H9 (cell line): Measurements from ENCODE around the gene IER5L. TPM values are rescaled to one million over a fixed set of nuclear protein-coding genes. Genes with fewer than 3 reads are reported as not detected.

Experiments
- DNase-seq: peaks from one replicate; pipeline ENCODE4 v3.0.0-alpha.2; 2017
- H2AFZ ChIP-seq: one replicate; pipeline ENCODE4 v1.6.1; 2013; ENCODE audit warnings: mild to moderate bottlenecking, low read length, control low read depth, moderate library complexity
- H2AK5ac ChIP-seq: 2 replicates; pipeline ENCODE4 v1.6.1; 2013; ENCODE audit warnings: low read length, control low read depth, mixed read lengths; ENCODE audit not compliant: insufficient read length
- H2BK120ac ChIP-seq: one replicate; pipeline ENCODE4 v1.6.1; 2013; ENCODE audit warnings: low read depth, mild to moderate bottlenecking, low read length, control low read depth, inconsistent platforms; ENCODE audit not compliant: poor library complexity, severe bottlenecking
- H2BK12ac ChIP-seq: 2 replicates; pipeline ENCODE4 v1.6.1; 2013; ENCODE audit warnings: low read length, control low read depth, mixed read lengths, low read depth; ENCODE audit not compliant: insufficient read length
- H2BK15ac ChIP-seq: 2 replicates; pipeline ENCODE4 v1.6.1; 2013; ENCODE audit warnings: low read depth, low read length, control low read depth
- H2BK20ac ChIP-seq: one replicate; pipeline ENCODE4 v1.6.1; 2013; ENCODE audit warnings: low read depth, mild to moderate bottlenecking, low read length, control low read depth, inconsistent platforms; ENCODE audit not compliant: poor library complexity, severe bottlenecking
- H2BK5ac ChIP-seq: 2 replicates; pipeline ENCODE4 v1.6.1; 2013; ENCODE audit warnings: low read length, control low read depth, mixed read lengths; ENCODE audit not compliant: insufficient read length
- H3K14ac ChIP-seq: 2 replicates; pipeline ENCODE4 v1.6.1; 2013; ENCODE audit warnings: low read length, control low read depth; ENCODE audit not compliant: insufficient read depth
- H3K18ac ChIP-seq: 2 replicates; pipeline ENCODE4 v1.6.1; 2013; ENCODE audit warnings: low read depth, mild to moderate bottlenecking, mixed read lengths, low read length, control low read depth; ENCODE audit not compliant: insufficient read length
- H3K23ac ChIP-seq: 2 replicates; pipeline ENCODE4 v1.6.1; 2013; ENCODE audit warnings: low read length, control low read depth, mixed read lengths, low read depth; ENCODE audit not compliant: insufficient read length
- H3K23me2 ChIP-seq: 2 replicates; pipeline ENCODE4 v1.6.1; 2013; ENCODE audit warnings: low read depth, mild to moderate bottlenecking, mixed read lengths, low read length, control low read depth; ENCODE audit not compliant: insufficient read length, poor library complexity, severe bottlenecking
- H3K27ac ChIP-seq: 2 replicates; pipeline ENCODE4 v1.5.1; 2013; ENCODE audit warnings: low read length, control low read depth, mixed read lengths, low read depth; ENCODE audit not compliant: insufficient read length
- H3K27me3 ChIP-seq: 2 replicates; pipeline ENCODE4 v1.6.1; 2013; ENCODE audit warnings: low read length, control low read depth, inconsistent platforms; ENCODE audit not compliant: insufficient read depth
- H3K4ac ChIP-seq: 2 replicates; pipeline ENCODE4 v1.6.1; 2013; ENCODE audit warnings: low read depth, mild to moderate bottlenecking, control low read depth, inconsistent platforms, low read length, moderate library complexity
- H3K4me1 ChIP-seq: 2 replicates; pipeline ENCODE4 v1.6.1; 2013; ENCODE audit warnings: low read length, control low read depth, inconsistent platforms; ENCODE audit not compliant: insufficient read depth
- H3K4me2 ChIP-seq: 2 replicates; pipeline ENCODE4 v1.6.1; 2013; ENCODE audit warnings: low read length, control low read depth, mixed read lengths; ENCODE audit not compliant: insufficient read length, insufficient read depth
- H3K56ac ChIP-seq: 2 replicates; pipeline ENCODE4 v1.6.1; 2013; ENCODE audit warnings: low read depth, mild to moderate bottlenecking, mixed read lengths, low read length, control low read depth; ENCODE audit not compliant: insufficient read length
- H3K79me1 ChIP-seq: 2 replicates; pipeline ENCODE4 v1.6.1; 2013; ENCODE audit warnings: low read depth, mild to moderate bottlenecking, moderate library complexity, low read length, control low read depth, inconsistent platforms; ENCODE audit not compliant: insufficient read depth, poor library complexity, severe bottlenecking
- H3K79me2 ChIP-seq: 2 replicates; pipeline ENCODE4 v1.6.1; 2013; ENCODE audit warnings: low read length, control low read depth, inconsistent platforms; ENCODE audit not compliant: insufficient read depth
- H3K9ac ChIP-seq: 2 replicates; pipeline ENCODE4 v1.6.1; 2013; ENCODE audit warnings: low read length, control low read depth, mixed read lengths; ENCODE audit not compliant: insufficient read length; ENCODE audit errors: extremely low read depth
- H3K9me3 ChIP-seq: one replicate; pipeline ENCODE4 v1.6.1; 2013; ENCODE audit warnings: low read depth, low read length, inconsistent platforms; ENCODE audit not compliant: control insufficient read depth
- H3T11ph ChIP-seq: one replicate; pipeline ENCODE4 v1.6.1; 2013; ENCODE audit warnings: mild to moderate bottlenecking, low read length, control low read depth, inconsistent platforms
- H4K20me1 ChIP-seq: one replicate; pipeline ENCODE4 v1.6.1; 2013; ENCODE audit not compliant: control insufficient read depth, insufficient read length, insufficient read depth
- H4K5ac ChIP-seq: 2 replicates; pipeline ENCODE4 v1.6.1; 2013; ENCODE audit warnings: low read depth, mild to moderate bottlenecking, mixed read lengths, low read length, control low read depth; ENCODE audit not compliant: insufficient read length
- H4K8ac ChIP-seq: replicated peaks from 2 replicates; pipeline ENCODE4 v1.6.1; 2013; ENCODE audit warnings: low read length, control low read depth, mixed read lengths, low read depth; ENCODE audit not compliant: insufficient read length
- H4K91ac ChIP-seq: 2 replicates; pipeline ENCODE4 v1.6.1; 2013; ENCODE audit warnings: low read depth, mild to moderate bottlenecking, moderate library complexity, mixed read lengths, low read length, control low read depth; ENCODE audit not compliant: insufficient read length
- H3K27ac Mint-ChIP-seq, 3 experiments: 2 replicates in 2 of 3; 3 replicates in 1 of 3; pipeline ENCODE4 v1.8.0; 2020 to 2021; ENCODE audit warnings: mixed read lengths in 3 of 3, mild to moderate bottlenecking in 1 of 3, moderate library complexity in 1 of 3
- H3K27me3 Mint-ChIP-seq: 2 replicates; pipeline ENCODE4 v1.8.0; 2021; ENCODE audit warnings: low read depth, mild to moderate bottlenecking, moderate library complexity, mixed read lengths
- H3K36me3 Mint-ChIP-seq, 3 experiments: 2 replicates in 2 of 3; 3 replicates in 1 of 3; pipeline ENCODE4 v1.8.0; 2020 to 2021; ENCODE audit warnings: low read depth in 3 of 3, mixed read lengths in 3 of 3; ENCODE audit not compliant: insufficient read depth in 1 of 3
- H3K4me1 Mint-ChIP-seq, 2 experiments: 2 replicates each; pipeline ENCODE4 v1.8.0; 2020; ENCODE audit warnings: mixed read lengths in 2 of 2
- H3K4me3 Mint-ChIP-seq, 2 experiments: 2 replicates in 1 of 2; 3 replicates in 1 of 2; pipeline ENCODE4 v1.8.0; 2020 to 2021; ENCODE audit warnings: mild to moderate bottlenecking in 2 of 2, mixed read lengths in 2 of 2, moderate library complexity in 1 of 2
- H3K9me3 Mint-ChIP-seq, 2 experiments: 2 replicates in 1 of 2; 3 replicates in 1 of 2; pipeline ENCODE4 v1.8.0; 2020; ENCODE audit warnings: mild to moderate bottlenecking in 2 of 2, mixed read lengths in 2 of 2, moderate library complexity in 1 of 2
- WGBS: extraction: QIAGEN DNeasy Blood & Tissue Kit; methylation state at CpG from one replicate; pipeline ENCODE4 v1.1.7; 2013; ENCODE audit warnings: missing lambda C conversion rate, low lambda C conversion rate, mixed read lengths; ENCODE audit not compliant: insufficient read length; ENCODE audit errors: extremely low coverage; 5-methylcytosine and 5-hydroxymethylcytosine counted together
- total RNA-seq: library from RNA; stranded (reverse); gene quantifications from 2 replicates; pipeline ENCODE4 v1.2.1, GENCODE V29; 2021
- TF ChIP-seq, protein P1 (sequence below): fragments of 200-600 bp; sonication (generic); conservative IDR thresholded peaks from 3 replicates; pipeline ENCODE4 v1.8.0; 2021; ENCODE audit warnings: antibody characterized with exemption, mild to moderate bottlenecking

Gene IER5L
- total RNA-seq, 1 experiment from 2014 or later, result 1.0 TPM

- DNase-seq, result peak; percentile 90
- no peaks in the 10 kb centered on the region; the same call in 1 of the 2 replicates for H3K4me1 ChIP-seq
- H3K9me3 Mint-ChIP-seq, result 0 out of 5 replicates have a peak, but pooled peaks cover 0 to 3% of the 10 kb centered on the region in 2 experiments
- no peaks in the 10 kb centered on the region for H3K79me2 ChIP-seq
- peaks cover 42% of the 10 kb centered on the region for H3K27me3 ChIP-seq
- no peak overlapping the region for H2BK5ac ChIP-seq
- H3K9me3 ChIP-seq, result no peaks in the 10 kb centered on the region
- no peak overlapping the region for H4K8ac ChIP-seq
- no peak overlapping the region for H3K27ac ChIP-seq
- H4K5ac ChIP-seq, result no peak overlapping the region
- H3K23ac ChIP-seq, result no peak overlapping the region
- H2BK12ac ChIP-seq, result no peak overlapping the region
- peak overlapping the region; percentile 93 for H3K4me2 ChIP-seq
- no peak overlapping the region for H3K56ac ChIP-seq
- no peak overlapping the region for H3K27ac Mint-ChIP-seq
- no peak overlapping the region for H3K9ac ChIP-seq
- no peak overlapping the region for H3K4ac ChIP-seq
- WGBS, result no CpG with 5 or more reads among the region's 47 CpGs
- H3K4me3 Mint-ChIP-seq, result peak overlapping the region; percentile 59 to 86
- H3K14ac ChIP-seq, result no peak overlapping the region
- H3K27me3 Mint-ChIP-seq, result peaks cover 84% of the 10 kb centered on the region
- H2AK5ac ChIP-seq, result no peak overlapping the region
- H4K91ac ChIP-seq, result no peak overlapping the region
- no peak overlapping the region for H3K18ac ChIP-seq
- no peak overlapping the region for H2BK120ac ChIP-seq
- no peak overlapping the region for H3T11ph ChIP-seq
- H2AFZ ChIP-seq, result no peak overlapping the region
- no peaks in the 10 kb centered on the region for H4K20me1 ChIP-seq
- TF ChIP-seq, protein P1, sequence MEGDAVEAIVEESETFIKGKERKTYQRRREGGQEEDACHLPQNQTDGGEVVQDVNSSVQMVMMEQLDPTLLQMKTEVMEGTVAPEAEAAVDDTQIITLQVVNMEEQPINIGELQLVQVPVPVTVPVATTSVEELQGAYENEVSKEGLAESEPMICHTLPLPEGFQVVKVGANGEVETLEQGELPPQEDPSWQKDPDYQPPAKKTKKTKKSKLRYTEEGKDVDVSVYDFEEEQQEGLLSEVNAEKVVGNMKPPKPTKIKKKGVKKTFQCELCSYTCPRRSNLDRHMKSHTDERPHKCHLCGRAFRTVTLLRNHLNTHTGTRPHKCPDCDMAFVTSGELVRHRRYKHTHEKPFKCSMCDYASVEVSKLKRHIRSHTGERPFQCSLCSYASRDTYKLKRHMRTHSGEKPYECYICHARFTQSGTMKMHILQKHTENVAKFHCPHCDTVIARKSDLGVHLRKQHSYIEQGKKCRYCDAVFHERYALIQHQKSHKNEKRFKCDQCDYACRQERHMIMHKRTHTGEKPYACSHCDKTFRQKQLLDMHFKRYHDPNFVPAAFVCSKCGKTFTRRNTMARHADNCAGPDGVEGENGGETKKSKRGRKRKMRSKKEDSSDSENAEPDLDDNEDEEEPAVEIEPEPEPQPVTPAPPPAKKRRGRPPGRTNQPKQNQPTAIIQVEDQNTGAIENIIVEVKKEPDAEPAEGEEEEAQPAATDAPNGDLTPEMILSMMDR, result no peak
- peaks cover 16 to 26% of the 10 kb centered on the region in 2 experiments for H3K4me1 Mint-ChIP-seq
- H3K23me2 ChIP-seq, result peaks cover 29% of the 10 kb centered on the region
- H2BK15ac ChIP-seq, result no peak overlapping the region
- no peaks in the 10 kb centered on the region; a peak in 1 of 7 replicates for H3K36me3 Mint-ChIP-seq
- no peak overlapping the region for H2BK20ac ChIP-seq
- H3K79me1 ChIP-seq, result no peaks in the 10 kb centered on the region
Observed at GRCh38 chr9:129175825-129176633, 2.0 kb downstream of the IER5L start.
